Nephron progenitor cell (in vitro differentiated cells): Measurements from ENCODE around the gene TRIM6.

Experiments
- DNase-seq: peaks from one replicate; pipeline ENCODE4 v3.0.0; 2021
- H3K27ac Mint-ChIP-seq: 2 replicates; pipeline ENCODE4 v1.8.0; 2021; ENCODE audit warnings: mild to moderate bottlenecking, moderate library complexity, mixed read lengths
- H3K27me3 Mint-ChIP-seq: 2 replicates; pipeline ENCODE4 v1.8.0; 2021; ENCODE audit warnings: mild to moderate bottlenecking, low read depth, mixed read lengths; ENCODE audit not compliant: poor library complexity
- H3K36me3 Mint-ChIP-seq: 2 replicates; pipeline ENCODE4 v1.8.0; 2021; ENCODE audit warnings: low read depth, mixed read lengths
- H3K4me1 Mint-ChIP-seq: 2 replicates; pipeline ENCODE4 v1.8.0; 2021; ENCODE audit warnings: mixed read lengths
- H3K4me3 Mint-ChIP-seq: 2 replicates; pipeline ENCODE4 v1.8.0; 2021; ENCODE audit warnings: mild to moderate bottlenecking, moderate library complexity, mixed read lengths
- H3K9me3 Mint-ChIP-seq: 2 replicates; pipeline ENCODE4 v1.8.0; 2021; ENCODE audit warnings: mild to moderate bottlenecking, moderate library complexity, mixed read lengths
- CTCF ChIP-seq: fragments of 200-600 bp; sonication (generic); IDR thresholded peaks from 2 replicates; pipeline ENCODE4 v1.5.0; 2021; ENCODE audit warnings: antibody characterized with exemption

The TRIM6 gene

GRCh38 chr11:5622802-5623201 lies 26.4 kb downstream of the TRIM6 start:
- no peaks in the 10 kb centered on the region for H3K36me3 Mint-ChIP-seq
- no peaks in the 10 kb centered on the region for H3K9me3 Mint-ChIP-seq
- peaks cover 3% of the 10 kb centered on the region for H3K27me3 Mint-ChIP-seq
- DNase-seq, result no peak
- TF ChIP-seq CTCF, result no peak
- no peak overlapping the region for H3K4me3 Mint-ChIP-seq
- H3K4me1 Mint-ChIP-seq, result peaks cover 32% of the 10 kb centered on the region
- H3K27ac Mint-ChIP-seq, result no peak overlapping the region

- H3K9me3 Mint-ChIP-seq, result no peaks in the 10 kb centered on the region
- TF ChIP-seq CTCF, result no peak
- peak within 1 kb of the TSS; percentile 36 for H3K27ac Mint-ChIP-seq
- no peaks in the 10 kb centered on the region for H3K36me3 Mint-ChIP-seq
- peaks cover 32% of the 10 kb centered on the region for H3K4me1 Mint-ChIP-seq
- peak within 1 kb of the TSS; percentile 68 for H3K4me3 Mint-ChIP-seq
- peaks cover 7% of the 10 kb centered on the region for H3K27me3 Mint-ChIP-seq
- peak; percentile 11 for DNase-seq
Observed at GRCh38 chr11:5624489-5625279, 28.2 kb downstream of the TRIM6 start, which contains the start of gene TRIM34. TRIM34 (plus strand) TSS chr11:5625001; CDS start chr11:5632332, 7,331 bp downstream.

GRCh38 chr11:5625281-5625680 lies 28.8 kb downstream of the TRIM6 start:
- no peak for TF ChIP-seq CTCF
- peaks cover 7% of the 10 kb centered on the region for H3K27me3 Mint-ChIP-seq
- no peak for DNase-seq
- no peaks in the 10 kb centered on the region for H3K9me3 Mint-ChIP-seq
- no peaks in the 10 kb centered on the region for H3K36me3 Mint-ChIP-seq
- peak overlapping the region; percentile 36 for H3K27ac Mint-ChIP-seq
- H3K4me3 Mint-ChIP-seq, result peak overlapping the region; percentile 68
- peaks cover 32% of the 10 kb centered on the region for H3K4me1 Mint-ChIP-seq

GRCh38 chr11:5626196-5626595 lies 29.8 kb downstream of the TRIM6 start:
- Mint-ChIP-seq H3K4me1 (peaks cover 25% of the 10 kb centered on the region), H3K27ac (no peak overlapping the region), H3K4me3 (peak overlapping the region; percentile 68)

GRCh38 chr11:5631417-5631816 lies 35.0 kb downstream of the TRIM6 start:
- Mint-ChIP-seq H3K27ac (no peak overlapping the region), H3K27me3 (peaks cover 7% of the 10 kb centered on the region), H3K36me3 (peaks cover 17% of the 10 kb centered on the region), H3K9me3 (peaks cover 4% of the 10 kb centered on the region), H3K4me1 (no peaks in the 10 kb centered on the region), H3K4me3 (no peak overlapping the region)
- no peak for TF ChIP-seq CTCF
- DNase-seq, result no peak

More at GRCh38 chr11:5626196-5626595, 29.8 kb downstream of the TRIM6 start:
- Mint-ChIP-seq H3K27me3 (peaks cover 7% of the 10 kb centered on the region), H3K9me3 (no peaks in the 10 kb centered on the region), H3K36me3 (no peaks in the 10 kb centered on the region)
- TF ChIP-seq CTCF, result no peak
- no peak for DNase-seq
